ENCODE data around the gene CRYBA4.
A peak's percentile ranks its signal among the peaks of the same experiment; 100 is the strongest.

Gene CRYBA4

DNA sequence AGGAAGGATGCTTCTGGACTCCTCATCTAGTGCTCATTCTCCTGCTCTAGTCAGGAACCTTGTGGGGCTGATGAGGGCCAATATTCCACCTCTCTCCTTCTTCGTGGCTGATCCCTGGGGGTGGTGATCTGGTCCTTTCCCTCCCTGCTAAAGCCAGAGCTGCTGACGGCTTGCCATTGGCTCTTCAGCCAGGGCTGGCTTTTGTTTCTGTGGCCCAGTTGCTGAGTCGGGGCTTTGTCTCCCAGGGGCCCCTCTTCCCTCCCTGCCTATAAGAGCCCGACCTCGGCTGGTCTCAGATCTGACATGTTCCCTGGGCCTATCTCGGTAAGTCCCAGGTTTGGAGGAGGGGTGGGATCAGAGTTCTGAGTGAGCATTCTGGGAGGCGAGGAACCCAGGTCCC is at the start of gene CRYBA4:
Gene CRYBA4, plus strand, starts transcription at position 301 of the 400 bp plus-strand sequence. CDS start 634 bp downstream, outside the sequence.
- DNase-seq (ENCODE audit: low read depth in 2 of 2) = no peak

DNA sequence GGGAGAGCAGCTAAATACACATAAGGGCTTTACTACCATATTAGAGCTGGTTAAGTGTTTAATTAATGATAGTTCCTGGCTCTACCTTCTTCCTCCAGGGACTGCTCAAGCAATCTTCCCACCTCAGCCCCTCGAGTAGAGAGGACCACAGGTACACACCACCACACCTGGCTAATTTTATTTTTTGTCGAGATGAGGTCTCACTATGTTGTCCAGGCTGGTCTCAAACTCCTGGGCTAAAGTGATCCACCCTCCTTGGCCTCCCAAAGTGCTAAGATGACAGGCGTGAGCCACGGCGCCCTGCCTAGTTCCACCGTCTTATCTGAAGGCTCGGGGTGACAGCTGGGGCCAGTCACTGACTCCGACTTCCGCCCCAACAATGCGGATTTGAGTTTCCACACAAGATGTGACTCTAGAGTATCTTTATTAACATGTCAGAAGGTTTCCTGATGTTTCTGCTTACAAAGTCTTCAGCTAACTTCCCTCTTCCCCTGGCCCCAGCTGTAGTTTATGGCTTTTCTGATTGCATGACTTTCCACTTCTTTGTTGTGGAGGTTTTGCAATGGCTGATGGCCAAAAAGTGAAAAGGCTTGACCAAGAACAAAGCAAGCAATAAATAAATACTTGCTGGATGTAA is 48.6 kb upstream of the CRYBA4 start:
- DNase-seq (ENCODE audit: low read depth in 2 of 2) = no peak

DNA sequence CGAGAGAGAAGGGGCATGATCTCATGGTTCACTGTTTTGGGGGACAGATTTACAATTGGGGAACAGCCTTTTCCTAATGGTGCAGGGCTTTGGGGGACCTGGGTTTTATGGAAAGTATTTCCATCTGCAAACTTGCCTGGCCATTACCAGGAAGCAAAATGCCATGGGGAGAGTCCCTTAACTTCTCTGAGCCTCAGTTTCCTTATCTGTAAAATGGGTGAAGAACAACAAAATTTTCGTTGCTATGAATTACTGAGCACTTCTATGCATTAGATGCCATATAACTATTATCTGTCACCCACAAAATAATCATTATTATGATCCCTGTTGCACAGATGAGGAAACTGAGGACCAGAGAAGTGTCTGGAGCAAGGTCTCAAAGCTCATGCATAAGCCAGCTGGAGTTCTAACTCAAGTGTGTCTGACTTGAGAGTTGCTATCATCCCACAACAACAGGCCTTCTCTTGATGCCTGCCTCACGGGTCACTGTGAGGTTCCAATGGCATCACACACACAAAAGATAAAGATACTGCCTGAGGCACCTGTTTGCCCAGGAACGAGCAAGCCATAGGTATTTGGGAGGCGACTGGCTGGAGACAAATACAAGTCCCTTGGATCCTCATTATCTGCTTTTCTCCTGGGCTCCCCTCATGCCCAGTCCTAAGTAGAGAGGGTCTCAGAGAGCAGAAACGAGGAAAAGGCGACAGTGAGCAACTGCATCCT is 47.6 kb upstream of the CRYBA4 start:
- no peak for DNase-seq (ENCODE audit: low read depth in 2 of 2)

DNA sequence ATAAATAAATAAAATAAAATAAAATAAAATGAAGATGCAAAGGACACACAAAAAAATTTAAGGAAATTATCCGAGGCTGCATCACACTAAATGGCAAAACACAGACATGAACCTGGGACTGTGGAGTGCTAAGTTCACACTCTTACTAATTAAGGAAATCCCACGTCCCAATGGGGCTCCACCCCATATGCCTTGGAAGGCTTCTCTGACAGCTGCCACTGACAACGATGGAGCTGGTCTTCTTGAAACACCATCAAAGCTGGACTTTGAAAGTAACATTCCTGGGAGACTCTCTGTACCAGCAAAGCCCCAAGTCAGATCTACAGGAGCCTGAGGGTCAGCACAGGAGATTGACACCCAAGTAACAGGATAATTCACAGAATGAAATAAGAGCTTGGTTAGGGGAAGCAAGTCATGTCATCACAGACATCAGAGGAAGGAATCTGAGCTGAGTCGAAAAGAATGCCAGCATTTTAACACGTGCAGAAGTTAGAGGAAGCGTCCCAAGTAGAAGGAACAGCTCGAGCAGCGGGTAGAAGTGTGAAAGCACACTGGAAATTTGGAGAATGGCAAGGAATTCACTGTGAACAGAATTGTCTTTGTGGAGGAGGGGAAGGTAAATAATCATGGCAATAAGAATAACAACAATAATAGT is 45.6 kb upstream of the CRYBA4 start:
- DNase-seq (ENCODE audit: low read depth in 2 of 2) = no peak

DNA sequence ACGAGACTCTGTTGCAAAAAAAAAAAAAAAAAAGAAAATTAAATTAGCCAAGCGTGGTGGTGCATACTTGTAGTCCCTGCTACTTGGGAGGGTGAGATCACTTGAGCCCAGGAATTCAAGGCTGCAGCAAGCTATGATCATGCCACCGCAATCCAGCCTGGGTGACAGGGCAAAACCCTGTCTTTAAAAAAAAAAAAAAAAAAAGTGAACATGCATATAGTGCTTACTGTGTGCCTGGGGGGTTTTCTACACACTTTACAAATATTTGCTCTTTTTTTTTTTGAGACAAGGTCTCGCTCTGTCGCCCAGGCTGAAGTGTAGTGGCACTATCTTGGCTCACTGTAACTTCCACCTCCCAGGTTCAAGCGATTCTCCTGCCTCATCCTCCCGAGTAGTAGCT is 44.7 kb upstream of the CRYBA4 start:
- DNase-seq (ENCODE audit: low read depth in 2 of 2) = no peak

DNA sequence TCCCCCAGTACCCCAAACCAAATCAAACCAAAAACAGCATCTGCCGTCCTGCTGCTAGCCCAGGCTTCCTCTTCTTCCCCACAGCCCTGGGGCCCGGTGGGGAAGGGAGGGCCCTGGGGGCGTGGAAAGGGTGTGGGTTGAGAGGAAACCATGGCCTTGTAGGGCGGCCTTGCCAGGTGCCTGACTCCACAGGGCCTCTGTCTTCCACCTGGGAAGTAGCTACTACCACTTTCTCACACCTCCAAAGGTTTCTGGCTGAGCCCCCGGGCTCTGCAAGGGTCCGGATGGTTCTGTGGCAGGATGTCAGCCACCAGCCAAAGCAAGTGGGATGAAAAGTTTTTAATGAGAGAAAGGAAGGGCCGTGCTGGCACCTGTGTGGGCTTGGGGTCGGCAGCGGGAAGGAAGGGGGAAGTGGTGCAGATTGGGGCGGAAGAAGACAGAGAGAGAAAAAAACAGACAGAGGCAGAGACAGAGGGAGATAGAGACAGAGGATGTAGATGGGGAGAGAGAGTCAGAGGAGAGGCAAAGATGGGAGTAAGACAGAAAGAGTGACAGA is 42.4 kb upstream of the CRYBA4 start:
- DNase-seq (ENCODE audit: low read depth in 2 of 2) = no peak

DNA sequence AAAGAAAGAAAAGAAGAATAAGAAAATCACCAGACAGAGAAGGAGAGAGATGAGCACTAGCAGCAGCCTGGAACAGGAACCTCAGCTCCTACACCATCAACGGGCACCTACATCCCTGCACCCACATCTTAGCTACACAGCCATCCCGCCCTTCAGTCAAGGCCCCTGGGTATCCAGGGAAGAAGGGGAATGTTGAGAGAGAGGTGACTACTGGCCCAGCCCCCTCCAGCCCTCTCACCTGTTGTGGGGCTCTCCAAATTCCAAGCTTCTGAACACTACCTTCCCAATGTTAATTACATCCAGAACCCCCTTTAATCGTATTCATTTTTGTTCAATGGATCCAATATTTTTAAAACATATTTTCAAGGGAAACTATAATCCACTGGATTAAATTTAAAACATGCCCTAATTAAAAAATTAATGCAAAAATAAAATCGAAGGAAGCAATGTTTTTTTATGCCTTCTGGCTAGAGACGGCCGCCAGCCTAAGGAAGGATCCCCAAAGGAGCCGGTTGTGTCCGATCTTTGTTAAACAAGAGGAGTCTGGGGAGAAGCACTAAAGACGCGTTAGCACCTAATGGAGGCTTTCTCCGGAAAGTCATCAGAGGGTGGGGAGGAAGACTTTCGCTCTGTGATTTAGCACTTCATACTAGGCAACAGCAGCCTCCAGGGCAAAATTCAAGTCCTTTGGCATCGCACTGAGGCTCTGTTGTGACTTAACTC is 41.4 kb upstream of the CRYBA4 start:
- DNase-seq (ENCODE audit: low read depth in 2 of 2) = no peak

DNA sequence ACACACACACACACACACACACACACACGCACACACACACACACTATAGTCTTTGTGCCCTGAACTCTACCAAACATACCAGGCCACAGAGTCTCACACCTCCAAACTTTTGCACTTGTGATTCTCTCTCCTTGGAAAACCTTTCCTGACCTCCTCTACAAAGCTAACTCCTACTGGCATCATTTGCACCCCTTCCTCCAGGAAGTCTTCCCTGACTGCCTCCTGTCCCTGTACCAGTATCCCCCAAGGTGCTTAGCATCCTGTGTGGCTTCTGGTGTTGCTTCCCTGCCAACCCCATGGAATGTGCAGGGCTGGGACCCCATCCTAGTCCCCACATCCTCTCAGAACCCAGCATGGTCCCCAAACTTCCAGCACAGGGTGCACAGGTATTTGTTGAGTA is 40.7 kb upstream of the CRYBA4 start:
- no peak for DNase-seq (ENCODE audit: low read depth in 2 of 2)

DNA sequence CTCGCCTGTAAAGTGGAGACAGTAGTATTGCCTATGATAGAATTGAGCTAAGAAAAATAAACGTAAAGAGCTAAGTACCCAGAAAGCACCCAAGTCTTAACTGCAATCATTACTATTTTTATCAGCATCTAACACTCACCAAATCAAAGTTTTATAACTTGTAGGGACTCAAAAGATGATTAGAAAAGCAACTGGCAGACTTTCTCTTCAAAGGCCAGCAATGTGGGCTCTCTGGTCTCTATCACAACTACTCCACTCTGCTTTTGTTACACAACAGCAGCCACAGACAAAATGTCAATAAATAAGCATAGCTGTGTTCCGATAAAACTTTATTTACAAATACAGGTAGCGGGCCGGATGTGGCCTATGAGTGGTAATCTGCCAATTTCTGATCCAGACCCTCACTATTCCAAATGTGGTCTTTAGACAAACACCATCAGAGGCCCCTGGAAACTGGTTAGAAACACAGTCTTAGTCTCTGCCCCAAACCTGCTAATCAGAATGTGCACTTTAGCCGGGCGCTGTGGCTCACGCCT is 40.1 kb upstream of the CRYBA4 start:
- no peak for DNase-seq (ENCODE audit: low read depth in 2 of 2)

DNA sequence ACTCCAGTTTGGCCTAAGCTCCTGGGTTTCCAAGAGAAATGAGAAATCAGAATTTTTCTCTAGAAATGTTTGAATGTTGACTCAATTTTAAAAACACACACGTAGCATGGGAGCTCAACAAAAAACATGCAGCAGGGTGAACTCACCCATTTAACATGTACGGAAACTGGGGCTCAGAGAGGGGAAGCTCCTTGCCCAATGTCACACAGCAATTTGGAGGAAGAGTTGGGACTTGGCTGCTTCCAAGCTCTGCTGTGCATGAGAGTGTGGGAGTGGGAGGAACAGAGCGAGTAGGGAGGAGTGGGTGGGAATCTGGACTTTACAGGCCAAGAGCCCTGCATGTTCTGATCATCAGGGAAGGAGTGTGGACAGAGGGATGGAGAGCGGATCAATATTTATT is 37.8 kb upstream of the CRYBA4 start:
- no peak for DNase-seq (ENCODE audit: low read depth in 2 of 2)

DNA sequence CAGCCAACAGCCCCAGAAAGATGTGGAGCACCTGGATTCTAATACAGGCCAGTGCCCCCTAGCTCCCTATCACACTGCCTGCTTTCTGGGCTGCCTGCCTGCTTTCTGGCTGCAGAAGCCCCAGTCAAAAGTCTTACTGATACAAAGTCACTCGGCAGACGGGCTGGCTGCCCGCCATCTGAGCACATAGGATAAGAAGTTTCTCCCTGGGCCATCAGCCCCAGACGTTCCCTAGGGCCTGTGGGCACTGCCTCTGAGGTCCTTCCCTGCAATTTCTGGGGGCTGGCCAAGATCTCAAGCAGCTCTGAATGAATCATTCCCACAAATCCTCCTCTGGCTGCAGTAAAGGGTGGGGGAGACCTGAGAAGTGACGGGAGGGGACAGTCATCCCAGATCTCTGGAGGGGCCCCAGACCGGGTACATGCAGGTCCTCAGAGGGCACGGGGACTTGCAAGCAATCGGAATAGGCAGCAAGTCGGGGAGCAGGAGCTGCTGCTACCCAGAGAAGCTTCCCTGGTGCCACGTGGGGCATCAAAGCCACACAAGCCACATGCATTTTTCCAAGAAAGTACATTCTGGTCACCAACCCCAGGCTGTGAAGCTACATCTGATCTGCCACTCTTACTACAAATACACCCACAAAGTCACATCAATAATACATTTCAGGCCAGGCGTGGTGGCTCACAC is 36.5 kb upstream of the CRYBA4 start:
- DNase-seq (ENCODE audit: low read depth in 2 of 2) = peak in 1 of 2 experiments; percentile 28

DNA sequence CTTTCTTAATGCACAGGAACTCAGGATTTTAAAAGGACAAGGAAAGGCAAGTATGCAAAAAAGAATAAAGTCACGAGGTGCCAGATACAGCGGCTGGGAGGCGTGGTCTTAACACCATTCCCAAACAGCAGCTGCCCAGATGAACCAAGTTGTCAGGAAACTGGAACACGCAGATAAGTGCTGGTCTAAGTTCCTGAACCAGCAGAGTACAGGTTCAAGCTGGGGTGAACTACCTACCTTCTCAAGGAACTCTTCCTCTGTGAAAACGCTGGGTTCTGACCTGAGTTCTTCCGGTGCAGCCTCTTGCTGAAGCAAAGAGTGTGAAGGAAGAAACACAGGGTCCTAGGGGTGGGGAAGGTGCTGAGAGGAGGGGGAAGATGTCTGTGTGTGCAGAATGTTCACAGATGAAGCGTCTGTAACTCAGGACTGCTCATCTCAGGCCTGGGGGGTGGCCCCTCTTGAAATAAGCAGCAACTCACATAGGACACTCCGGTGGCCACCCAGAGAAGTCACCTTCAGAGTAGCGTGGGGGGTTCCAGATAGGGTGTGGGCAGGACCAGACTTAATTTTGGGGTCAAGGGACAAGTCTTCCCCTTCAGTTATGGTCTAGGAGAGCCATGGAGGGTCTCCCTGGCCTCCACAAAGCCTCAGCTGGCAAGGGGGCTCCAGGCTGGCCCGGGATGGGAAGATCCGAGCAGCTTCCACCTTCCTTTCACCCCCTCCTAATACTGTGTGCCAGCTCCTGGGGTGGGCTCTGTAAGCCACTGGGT is 35.0 kb upstream of the CRYBA4 start:
- DNase-seq (ENCODE audit: low read depth in 2 of 2) = no peak

DNA sequence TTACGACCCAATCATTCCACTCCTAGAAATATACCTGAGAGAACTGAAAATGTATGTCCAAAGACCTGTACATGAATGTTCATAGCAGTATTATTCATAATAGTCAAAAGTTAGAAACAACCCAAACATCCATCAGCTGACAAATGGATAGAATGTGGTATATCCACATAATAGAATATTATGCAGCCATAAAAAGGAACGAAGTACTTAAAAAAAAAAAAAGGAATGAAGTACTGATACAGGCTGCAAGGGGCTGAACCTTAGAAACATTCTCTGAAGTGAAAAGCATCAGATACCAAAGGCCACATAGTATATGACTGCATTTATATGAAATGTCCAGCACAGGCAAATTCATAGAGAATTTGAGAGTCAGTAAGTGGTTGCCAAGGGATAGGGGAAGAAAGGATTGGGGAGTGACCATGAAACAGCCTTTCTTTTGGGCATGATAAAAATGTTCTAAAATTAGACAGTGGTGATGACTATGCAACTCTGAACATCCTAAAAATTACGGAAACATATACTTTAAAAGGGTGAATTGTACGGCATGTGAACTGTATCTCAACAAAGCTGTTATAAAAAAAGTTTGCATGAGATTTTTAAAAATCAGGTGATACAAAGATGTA is 33.7 kb upstream of the CRYBA4 start:
- DNase-seq (ENCODE audit: low read depth in 2 of 2) = no peak

DNA sequence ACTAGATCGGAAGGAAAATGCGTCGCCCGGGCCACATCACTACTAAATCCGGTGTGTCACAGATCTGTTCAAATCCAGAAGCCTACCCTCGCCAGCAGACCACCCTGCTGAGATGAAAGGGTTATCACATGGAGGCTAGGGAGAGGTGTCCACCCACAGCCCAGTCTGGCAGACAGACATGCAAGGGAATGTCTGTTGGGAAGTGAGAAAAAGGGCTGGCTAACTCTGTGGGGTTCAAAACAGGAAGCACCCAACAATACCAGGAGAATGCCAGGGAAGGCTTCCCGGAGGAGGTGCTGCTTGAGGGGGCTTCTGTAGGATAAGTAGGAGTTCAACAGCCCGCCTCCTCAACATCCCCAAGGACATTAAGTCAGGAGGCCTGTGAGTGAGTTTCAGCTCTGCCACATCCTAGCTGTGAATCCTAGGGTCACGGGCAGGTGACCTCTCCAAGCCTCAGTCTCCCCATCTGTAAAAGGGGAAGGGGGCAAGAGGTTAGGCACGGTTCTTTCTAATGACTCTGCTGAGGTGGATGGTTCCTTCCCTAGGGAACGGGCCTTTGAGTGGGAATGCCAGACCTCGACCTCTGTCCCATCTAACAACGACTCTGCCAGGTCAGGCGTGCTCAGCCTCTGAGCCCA is 32.9 kb upstream of the CRYBA4 start:
- DNase-seq (ENCODE audit: low read depth in 2 of 2) = no peak

DNA sequence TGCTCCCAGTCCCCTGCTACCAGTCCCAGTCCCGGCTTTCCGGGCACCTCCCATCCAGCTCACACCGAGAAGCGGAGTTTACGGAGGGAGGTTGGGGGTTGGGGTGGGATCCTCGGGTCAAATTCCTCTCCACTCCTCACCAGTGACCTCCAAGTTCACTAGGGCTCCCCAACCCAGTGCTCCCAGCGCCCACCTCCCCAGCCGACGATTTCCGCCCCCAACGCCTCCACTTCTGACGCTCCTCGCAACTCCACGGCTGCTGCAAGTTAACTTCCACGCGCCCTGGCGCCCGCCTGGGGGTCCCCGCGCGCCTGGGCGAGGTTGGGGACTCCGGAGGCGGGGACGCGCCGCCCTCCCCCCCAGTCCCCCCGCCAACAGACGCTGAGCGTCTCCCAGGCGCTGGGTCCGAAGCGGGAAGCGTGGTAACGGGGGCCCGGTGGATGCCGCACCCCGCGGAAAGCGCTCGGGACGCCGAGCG is 32.4 kb upstream of the CRYBA4 start:
- DNase-seq (ENCODE audit: low read depth in 2 of 2) = no peak

DNA sequence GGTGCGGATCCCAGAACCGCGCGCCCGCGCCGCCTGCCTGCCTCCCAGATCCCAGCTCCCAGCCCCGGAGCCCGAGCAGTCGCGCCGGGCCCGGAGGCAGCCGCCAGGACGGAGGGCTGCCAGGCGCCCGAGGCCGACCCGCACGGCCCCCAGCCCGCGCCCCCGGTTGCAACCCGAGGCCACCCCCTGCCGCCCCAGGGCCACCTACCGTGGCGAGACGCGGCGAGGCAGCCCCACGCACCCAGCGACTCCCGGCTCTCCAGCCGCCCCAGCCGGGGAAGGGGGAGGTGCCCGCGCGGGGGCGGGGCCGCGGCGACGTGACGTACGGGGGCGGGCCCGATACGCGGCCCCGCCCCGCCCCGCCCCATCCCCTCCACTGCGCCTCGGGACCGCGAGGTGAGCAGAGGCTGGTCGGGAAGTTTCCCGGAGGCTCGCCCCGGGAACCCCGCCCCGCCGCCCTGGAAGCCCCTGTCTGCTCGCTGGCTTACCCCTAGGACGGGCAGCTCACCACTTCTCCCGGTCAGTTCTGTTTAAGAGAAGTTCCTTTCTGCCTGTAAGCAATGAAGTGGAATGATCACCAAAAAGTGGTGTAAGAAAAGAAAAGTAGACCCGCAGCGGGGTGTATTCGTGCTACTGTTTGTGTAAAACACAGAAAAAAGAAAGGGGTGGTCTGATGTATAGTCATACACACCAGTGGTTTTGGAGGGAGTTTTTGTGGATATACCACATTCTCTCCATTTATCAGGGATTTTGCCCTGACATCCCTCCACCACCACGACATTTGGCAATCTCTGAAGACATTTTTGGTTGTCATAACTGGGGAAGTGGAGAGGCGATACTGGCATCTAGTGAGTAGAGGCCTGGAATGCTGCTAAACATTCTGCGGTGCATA is 31.7 kb upstream of the CRYBA4 start, which contains the start of gene TPST2:
Gene TPST2, minus strand, starts transcription at position 288 of the 892 bp plus-strand sequence. CDS start 48,502 bp downstream, outside the sequence.
- peak; percentile 29 to 33 for DNase-seq (ENCODE audit: low read depth in 2 of 2)

DNA sequence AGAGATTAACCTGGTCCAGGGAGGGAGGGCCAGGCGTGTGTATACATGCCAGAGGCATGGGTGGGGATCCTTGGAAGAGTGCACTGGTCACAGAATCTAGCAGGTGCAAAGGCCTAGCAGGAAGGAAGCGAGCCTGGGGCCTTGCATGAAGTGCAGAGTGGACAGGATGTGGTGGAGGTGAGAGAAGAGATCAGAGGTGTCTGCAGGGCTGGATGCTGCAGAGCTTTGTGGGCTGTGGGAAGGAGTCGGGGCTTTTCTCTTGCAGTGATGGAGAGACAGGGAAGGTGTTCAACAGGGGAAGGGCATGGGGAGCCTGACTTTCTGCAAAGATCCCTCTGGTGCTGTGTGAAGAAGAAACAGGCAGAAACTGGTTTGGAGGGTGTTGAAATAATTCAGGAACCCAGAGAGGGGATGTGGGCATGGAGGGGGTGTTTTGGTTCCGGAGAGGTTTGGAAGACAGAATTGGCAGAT is 29.3 kb upstream of the CRYBA4 start:
- DNase-seq (ENCODE audit: low read depth in 2 of 2) = no peak

DNA sequence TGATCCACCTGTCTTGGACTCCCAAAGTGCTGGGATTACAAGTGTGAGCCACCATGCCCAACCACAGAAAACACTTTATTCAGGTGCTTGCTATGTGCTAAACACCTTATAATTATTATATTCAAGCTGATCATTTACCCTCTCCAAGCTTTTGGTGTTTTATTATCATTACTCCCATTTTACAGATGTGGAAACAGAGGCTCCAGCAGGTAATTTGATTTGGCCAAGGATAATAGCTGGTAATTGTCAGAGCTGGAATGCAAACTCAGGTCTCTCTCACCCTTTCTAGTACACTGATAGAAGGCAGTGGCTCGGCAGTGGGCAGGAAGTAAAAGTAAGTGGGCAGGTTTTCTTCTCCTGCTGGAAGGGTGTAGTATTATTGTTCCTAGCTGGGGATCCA is 28.0 kb upstream of the CRYBA4 start:
- no peak for DNase-seq (ENCODE audit: low read depth in 2 of 2)

Data from fibroblast of skin of left biceps (primary cell).